ENCODE data around the gene KIAA0586.
"Not testable (repeated sequence)": the region's sequence is repeated elsewhere in the genome, so short reads cannot be mapped to it uniquely, and the experiment has no call there.

The KIAA0586 gene

DNA sequence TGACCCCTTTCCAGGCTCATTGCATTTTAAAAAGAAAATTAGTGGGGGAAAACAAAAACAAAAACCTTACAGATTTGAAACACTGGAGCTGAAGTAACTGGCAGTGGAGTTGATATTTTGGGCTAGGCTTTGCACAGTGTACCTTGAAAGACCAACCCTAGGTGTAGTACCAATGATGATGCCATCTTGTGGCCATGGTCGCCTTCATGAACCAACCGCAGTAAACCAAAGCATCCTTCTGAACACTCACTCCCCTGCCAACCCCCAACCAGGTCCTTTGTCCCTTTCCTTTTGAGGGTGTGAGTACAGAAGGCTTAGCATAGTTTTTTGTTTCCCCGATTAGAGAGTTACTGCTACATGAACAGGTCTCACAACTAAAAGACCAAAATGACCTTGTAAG, 25.9 kb upstream of the KIAA0586 start:
- TF ChIP-seq CTCF (conservative IDR thresholded peaks at IDR 0.05) = no peak; the same call in 1 of the 2 replicates
- H3K27ac ChIP-seq = no peak overlapping the region

DNA sequence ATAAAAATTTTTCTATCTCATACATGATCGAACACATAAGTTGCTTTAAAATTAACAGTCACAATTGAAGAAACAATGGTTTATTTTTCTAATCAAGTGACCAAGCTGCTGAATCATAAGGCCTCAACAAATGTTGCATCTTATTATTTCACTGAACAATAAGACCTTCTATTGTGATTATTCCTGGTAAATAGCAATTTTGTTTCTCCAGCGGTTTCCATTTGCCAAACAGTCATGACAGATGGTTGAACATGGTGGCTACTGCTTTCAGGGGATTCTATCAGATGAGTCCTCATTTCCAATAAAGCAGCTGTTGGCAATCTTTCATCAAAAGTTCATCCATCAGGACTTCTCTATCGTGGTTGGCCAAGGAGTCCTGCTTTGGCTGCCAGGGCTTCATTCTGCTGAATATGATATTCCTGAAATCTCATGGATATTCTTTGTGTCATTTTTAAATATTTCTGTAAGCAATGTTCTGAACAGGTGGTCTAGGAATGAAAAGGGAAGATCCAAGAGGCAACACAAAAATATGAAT, 18.8 kb upstream of the KIAA0586 start:
- H3K27ac ChIP-seq = no peak overlapping the region
- no peak for TF ChIP-seq CTCF (conservative IDR thresholded peaks at IDR 0.05)

GRCh38 chr14:58414845-58415244, 12.7 kb upstream of the KIAA0586 start:
- H3K27ac ChIP-seq = no peak overlapping the region
- TF ChIP-seq CTCF (conservative IDR thresholded peaks at IDR 0.05) = no peak

DNA sequence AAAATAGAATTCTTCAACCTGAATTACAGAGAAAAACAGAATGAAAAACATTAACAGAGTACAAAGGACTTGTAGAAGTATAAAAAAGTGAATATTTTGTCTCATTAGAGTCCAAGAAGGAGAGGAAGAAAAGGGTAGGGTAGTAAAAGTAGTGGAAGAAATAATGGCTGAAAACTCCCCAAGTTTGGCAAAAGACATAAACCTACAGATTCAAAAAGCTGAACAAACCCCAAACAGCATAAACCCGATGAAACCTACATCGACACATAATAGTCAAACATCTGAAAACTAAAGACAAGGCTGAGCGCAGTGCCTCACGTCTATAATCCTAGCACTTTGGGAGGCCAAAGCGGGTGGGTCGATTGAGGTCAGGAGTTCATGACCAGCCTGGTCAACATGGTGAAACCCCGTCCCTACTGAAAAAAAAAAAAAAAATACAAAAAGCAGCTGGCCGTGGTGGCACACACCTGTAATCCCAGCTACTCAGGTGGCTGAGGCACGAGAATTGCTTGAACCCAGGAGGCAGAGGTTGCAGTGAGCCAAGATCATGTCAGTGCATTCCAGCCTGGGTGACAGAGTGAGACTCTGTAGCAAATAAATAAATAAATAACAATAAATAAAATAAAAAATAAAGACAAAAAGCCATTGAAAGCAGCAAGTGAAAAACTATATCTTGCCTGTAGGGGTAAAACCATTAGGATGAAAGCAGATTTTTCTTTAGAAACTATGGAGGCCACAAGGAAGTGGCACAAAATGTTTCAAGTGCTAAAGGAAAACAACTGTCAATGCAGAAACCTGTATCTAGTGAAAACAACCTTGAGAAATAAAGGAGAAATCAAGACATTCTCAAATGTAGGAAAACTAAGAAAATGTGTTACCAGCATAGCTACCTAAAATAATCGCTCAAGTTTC, 11.6 kb upstream of the KIAA0586 start:
- no peak for TF ChIP-seq CTCF (conservative IDR thresholded peaks at IDR 0.05)
- no peak overlapping the region for H3K27ac ChIP-seq

GRCh38 chr14:58416934-58417333, 10.6 kb upstream of the KIAA0586 start:
- not testable (repeated sequence) for H3K27ac ChIP-seq

DNA sequence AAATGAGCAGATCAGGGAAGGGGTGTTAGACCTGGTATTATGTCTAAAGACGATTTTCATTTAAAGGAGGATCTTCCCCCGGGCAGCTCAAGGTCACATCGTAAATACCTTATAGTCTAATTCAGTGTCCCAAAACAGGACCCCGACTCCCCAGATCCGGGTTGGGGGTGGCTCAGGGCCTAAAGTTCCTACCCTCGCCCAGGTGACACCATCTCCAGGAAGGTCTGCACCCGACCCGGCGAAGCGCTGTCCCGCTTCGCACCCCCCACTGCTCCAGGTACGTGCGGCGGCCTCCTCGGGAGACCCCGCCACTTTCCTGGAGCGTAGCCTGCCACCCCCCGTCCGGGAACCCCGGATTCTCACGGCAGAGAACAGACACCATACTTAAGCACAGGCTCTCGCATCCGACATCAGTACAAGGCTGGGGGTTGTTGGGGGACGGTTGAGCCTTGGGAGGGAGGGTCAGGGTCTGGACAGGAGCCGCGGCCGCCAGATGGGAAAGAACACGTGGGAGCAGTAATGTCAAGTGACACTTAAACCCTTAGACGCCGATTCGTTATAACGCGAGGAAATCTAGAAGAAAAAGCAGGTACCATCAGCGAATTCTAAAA, 744 bp upstream of the KIAA0586 start:
- H3K27ac ChIP-seq = peak overlapping the region; percentile 94

GRCh38 chr14:58428118-58428683, 682 bp downstream of the KIAA0586 start:
- peak overlapping the region; percentile 94 for H3K27ac ChIP-seq
- TF ChIP-seq CTCF (conservative IDR thresholded peaks at IDR 0.05) = no peak

More for the DNA sequence above, 744 bp upstream of the KIAA0586 start:
- TF ChIP-seq CTCF (conservative IDR thresholded peaks at IDR 0.05) = no peak

Measured in VCaP (cell line).